ENCODE measurements around the gene PARD3B.

Gene PARD3B

GRCh38 chr2:204897561-204897960 is 352.3 kb downstream of the PARD3B start:
- no peaks in the 10 kb centered on the region for H3K9me2 ChIP-seq (replicated peaks; ENCODE audit: control insufficient read depth, low read length)
- H3K27ac ChIP-seq (ENCODE audit: low read depth, low read length) = no peak overlapping the region
- no peaks in the 10 kb centered on the region for H3K4me1 ChIP-seq (ENCODE audit: control insufficient read depth, low read length)
- TF ChIP-seq EZH2phosphoT487 (IDR thresholded peaks at IDR 0.05; ENCODE audit: borderline replicate concordance, low read length) = no peak
- no peak for TF ChIP-seq CTCF (IDR thresholded peaks at IDR 0.05; ENCODE audit: low read depth, low read length, poor library complexity, severe bottlenecking)
- no peaks in the 10 kb centered on the region for H3K79me2 ChIP-seq (ENCODE audit: control insufficient read depth, low read length)
- no peak overlapping the region for H3K4me2 ChIP-seq (ENCODE audit: low read length)
- H3K9me3 ChIP-seq (ENCODE audit: control insufficient read depth, insufficient read depth, low read length) = no peaks in the 10 kb centered on the region; the same call in 1 of the 2 replicates
- H4K20me1 ChIP-seq (ENCODE audit: control insufficient read depth, insufficient read depth, low read depth, low read length) = no peaks in the 10 kb centered on the region
- H3K27me3 ChIP-seq (ENCODE audit: control insufficient read depth, low read length) = no peaks in the 10 kb centered on the region
- no peaks in the 10 kb centered on the region for H3F3A ChIP-seq (ENCODE audit: control insufficient read depth, insufficient read depth)
- H3K4me3 ChIP-seq (ENCODE audit: low read length) = no peak overlapping the region
- no peaks in the 10 kb centered on the region for H3K36me3 ChIP-seq (ENCODE audit: control insufficient read depth, low read length)

- no peak overlapping the region for H3K4me3 ChIP-seq (ENCODE audit: low read length)
- H3K4me1 ChIP-seq (ENCODE audit: control insufficient read depth, low read length) = no peaks in the 10 kb centered on the region
- H4K20me1 ChIP-seq (ENCODE audit: control insufficient read depth, insufficient read depth, low read depth, low read length) = no peaks in the 10 kb centered on the region
- H3K79me2 ChIP-seq (ENCODE audit: control insufficient read depth, low read length) = no peaks in the 10 kb centered on the region
- no peaks in the 10 kb centered on the region for H3K36me3 ChIP-seq (ENCODE audit: control insufficient read depth, low read length)
- H3K9me2 ChIP-seq (replicated peaks; ENCODE audit: control insufficient read depth, low read length) = no peaks in the 10 kb centered on the region
- no peak overlapping the region for H3K4me2 ChIP-seq (ENCODE audit: low read length)
- no peak overlapping the region for H3K27ac ChIP-seq (ENCODE audit: low read depth, low read length)
- H3K27me3 ChIP-seq (ENCODE audit: control insufficient read depth, low read length) = no peaks in the 10 kb centered on the region
- H3F3A ChIP-seq (ENCODE audit: control insufficient read depth, insufficient read depth) = no peaks in the 10 kb centered on the region
- TF ChIP-seq CTCF (IDR thresholded peaks at IDR 0.05; ENCODE audit: low read depth, low read length, poor library complexity, severe bottlenecking) (no peak), EZH2phosphoT487 (IDR thresholded peaks at IDR 0.05; ENCODE audit: borderline replicate concordance, low read length) (no peak)
- no peaks in the 10 kb centered on the region; the same call in 1 of the 2 replicates for H3K9me3 ChIP-seq (ENCODE audit: control insufficient read depth, insufficient read depth, low read length)
Measured at GRCh38 chr2:204898928-204899640, 353.8 kb downstream of the PARD3B start.

DNA sequence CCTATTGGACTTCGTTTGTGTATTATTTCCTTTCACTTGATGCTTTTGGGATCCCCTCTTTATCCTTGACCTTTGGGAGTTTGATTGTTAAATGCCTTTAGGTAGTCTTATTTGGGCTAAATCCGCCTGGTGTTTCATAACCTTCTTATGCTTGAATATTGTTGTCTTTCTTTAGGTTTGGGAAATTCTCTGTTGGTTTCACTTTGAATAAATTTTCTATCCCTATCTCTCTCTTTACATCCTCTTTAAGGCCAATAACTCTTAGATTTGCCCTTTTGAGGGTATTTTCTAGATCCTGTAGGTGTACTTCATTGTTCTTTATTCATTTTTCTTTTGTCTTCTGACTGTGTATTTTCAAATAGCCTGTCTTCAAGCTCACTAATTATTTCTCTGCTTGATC is 354.7 kb downstream of the PARD3B start:
- H3K4me2 ChIP-seq (ENCODE audit: low read length) = no peak overlapping the region
- H4K20me1 ChIP-seq (ENCODE audit: control insufficient read depth, insufficient read depth, low read depth, low read length) = no peaks in the 10 kb centered on the region
- H3K36me3 ChIP-seq (ENCODE audit: control insufficient read depth, low read length) = no peaks in the 10 kb centered on the region
- no peaks in the 10 kb centered on the region for H3F3A ChIP-seq (ENCODE audit: control insufficient read depth, insufficient read depth)
- H3K27me3 ChIP-seq (ENCODE audit: control insufficient read depth, low read length) = no peaks in the 10 kb centered on the region
- no peaks in the 10 kb centered on the region for H3K9me2 ChIP-seq (replicated peaks; ENCODE audit: control insufficient read depth, low read length)
- no peak overlapping the region for H3K27ac ChIP-seq (ENCODE audit: low read depth, low read length)
- H3K9me3 ChIP-seq (ENCODE audit: control insufficient read depth, insufficient read depth, low read length) = no peaks in the 10 kb centered on the region; the same call in 1 of the 2 replicates
- H3K79me2 ChIP-seq (ENCODE audit: control insufficient read depth, low read length) = no peaks in the 10 kb centered on the region
- no peaks in the 10 kb centered on the region for H3K4me1 ChIP-seq (ENCODE audit: control insufficient read depth, low read length)
- H3K4me3 ChIP-seq (ENCODE audit: low read length) = no peak overlapping the region
- TF ChIP-seq CTCF (IDR thresholded peaks at IDR 0.05; ENCODE audit: low read depth, low read length, poor library complexity, severe bottlenecking) = no peak
- TF ChIP-seq EZH2phosphoT487 (IDR thresholded peaks at IDR 0.05; ENCODE audit: borderline replicate concordance, low read length) = no peak
